HepG2 (cell line): Measurements from ENCODE around the gene DENND5B.

Experiments
- BRCA1 ChIP-seq: sonication (generic); formaldehyde crosslinking; IDR thresholded peaks from 2 replicates; pipeline ENCODE4 v1.4.0; 2020; ENCODE audit warnings: missing genetic modification reagents
- JUND ChIP-seq: sonication (generic); formaldehyde crosslinking; IDR thresholded peaks from 2 replicates; pipeline ENCODE4 v1.8.0; 2022; ENCODE audit warnings: mild to moderate bottlenecking, missing genetic modification reagents
- POLR2AphosphoS5 ChIP-seq: IDR thresholded peaks from 2 replicates; pipeline ENCODE4 v1.6.1; 2012; ENCODE audit warnings: low read depth, low read length
- ZFP36 ChIP-seq: fragments of 150-350 bp; IDR thresholded peaks from 2 replicates; pipeline ENCODE4 v1.6.1; 2018; ENCODE audit warnings: borderline replicate concordance, low read length, low read depth; ENCODE audit not compliant: partially characterized antibody
- TF ChIP-seq, protein P1 (sequence below): sonication (generic); formaldehyde crosslinking; IDR thresholded peaks from 2 replicates; pipeline ENCODE4 v1.4.0; 2020; ENCODE audit warnings: missing genetic modification reagents
- TF ChIP-seq, protein P2 (sequence below): sonication (generic); formaldehyde crosslinking; IDR thresholded peaks from 2 replicates; pipeline ENCODE4 v1.5.0; 2020; ENCODE audit warnings: mild to moderate bottlenecking, missing genetic modification reagents, moderate library complexity
- TF ChIP-seq, protein P3 (sequence below): fragments of 450-650 bp; IDR thresholded peaks from 2 replicates; pipeline ENCODE4 v1.6.1; 2017

DNA sequence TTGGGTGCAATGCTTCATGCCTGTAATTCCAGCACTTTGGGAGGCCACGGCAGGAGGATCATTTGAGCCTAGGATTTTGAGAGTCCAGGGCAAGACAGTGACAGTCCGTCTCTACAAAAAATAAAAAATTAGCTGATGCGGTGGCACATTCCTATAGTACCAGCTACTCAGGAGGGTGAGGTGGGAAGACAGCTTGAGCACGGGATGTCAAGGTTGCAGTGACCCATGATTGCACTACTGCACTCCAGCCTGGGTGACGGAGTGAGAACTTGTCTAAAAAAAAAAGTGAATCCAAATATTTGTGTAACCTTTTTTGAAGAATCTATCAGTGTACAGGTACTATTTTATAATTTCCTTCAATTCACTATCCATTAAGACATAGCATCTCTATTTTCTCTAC, 112.5 kb downstream of the DENND5B start:
- TF ChIP-seq, protein P1, sequence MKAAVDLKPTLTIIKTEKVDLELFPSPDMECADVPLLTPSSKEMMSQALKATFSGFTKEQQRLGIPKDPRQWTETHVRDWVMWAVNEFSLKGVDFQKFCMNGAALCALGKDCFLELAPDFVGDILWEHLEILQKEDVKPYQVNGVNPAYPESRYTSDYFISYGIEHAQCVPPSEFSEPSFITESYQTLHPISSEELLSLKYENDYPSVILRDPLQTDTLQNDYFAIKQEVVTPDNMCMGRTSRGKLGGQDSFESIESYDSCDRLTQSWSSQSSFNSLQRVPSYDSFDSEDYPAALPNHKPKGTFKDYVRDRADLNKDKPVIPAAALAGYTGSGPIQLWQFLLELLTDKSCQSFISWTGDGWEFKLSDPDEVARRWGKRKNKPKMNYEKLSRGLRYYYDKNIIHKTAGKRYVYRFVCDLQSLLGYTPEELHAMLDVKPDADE (CRISPR knock-in tag): no peak
- TF ChIP-seq, protein P2, sequence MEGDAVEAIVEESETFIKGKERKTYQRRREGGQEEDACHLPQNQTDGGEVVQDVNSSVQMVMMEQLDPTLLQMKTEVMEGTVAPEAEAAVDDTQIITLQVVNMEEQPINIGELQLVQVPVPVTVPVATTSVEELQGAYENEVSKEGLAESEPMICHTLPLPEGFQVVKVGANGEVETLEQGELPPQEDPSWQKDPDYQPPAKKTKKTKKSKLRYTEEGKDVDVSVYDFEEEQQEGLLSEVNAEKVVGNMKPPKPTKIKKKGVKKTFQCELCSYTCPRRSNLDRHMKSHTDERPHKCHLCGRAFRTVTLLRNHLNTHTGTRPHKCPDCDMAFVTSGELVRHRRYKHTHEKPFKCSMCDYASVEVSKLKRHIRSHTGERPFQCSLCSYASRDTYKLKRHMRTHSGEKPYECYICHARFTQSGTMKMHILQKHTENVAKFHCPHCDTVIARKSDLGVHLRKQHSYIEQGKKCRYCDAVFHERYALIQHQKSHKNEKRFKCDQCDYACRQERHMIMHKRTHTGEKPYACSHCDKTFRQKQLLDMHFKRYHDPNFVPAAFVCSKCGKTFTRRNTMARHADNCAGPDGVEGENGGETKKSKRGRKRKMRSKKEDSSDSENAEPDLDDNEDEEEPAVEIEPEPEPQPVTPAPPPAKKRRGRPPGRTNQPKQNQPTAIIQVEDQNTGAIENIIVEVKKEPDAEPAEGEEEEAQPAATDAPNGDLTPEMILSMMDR (CRISPR knock-in tag): no peak
- TF ChIP-seq ZFP36 (no peak), POLR2AphosphoS5 (no peak), BRCA1 (CRISPR knock-in tag) (no peak), JUND (CRISPR knock-in tag) (no peak)
- TF ChIP-seq, protein P3, sequence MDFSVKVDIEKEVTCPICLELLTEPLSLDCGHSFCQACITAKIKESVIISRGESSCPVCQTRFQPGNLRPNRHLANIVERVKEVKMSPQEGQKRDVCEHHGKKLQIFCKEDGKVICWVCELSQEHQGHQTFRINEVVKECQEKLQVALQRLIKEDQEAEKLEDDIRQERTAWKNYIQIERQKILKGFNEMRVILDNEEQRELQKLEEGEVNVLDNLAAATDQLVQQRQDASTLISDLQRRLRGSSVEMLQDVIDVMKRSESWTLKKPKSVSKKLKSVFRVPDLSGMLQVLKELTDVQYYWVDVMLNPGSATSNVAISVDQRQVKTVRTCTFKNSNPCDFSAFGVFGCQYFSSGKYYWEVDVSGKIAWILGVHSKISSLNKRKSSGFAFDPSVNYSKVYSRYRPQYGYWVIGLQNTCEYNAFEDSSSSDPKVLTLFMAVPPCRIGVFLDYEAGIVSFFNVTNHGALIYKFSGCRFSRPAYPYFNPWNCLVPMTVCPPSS: no peak
